ENCODE results near the gene RUNX2. TPM values are rescaled to one million over a fixed set of nuclear protein-coding genes. Genes with fewer than 3 reads are reported as not detected.

The RUNX2 gene
- total and polyA plus RNA-seq, 2 of the 8 experiments (the other 6 are each of a cell fraction or from before 2014, with no cell fraction given), result 0.26 to 1.2 TPM

GRCh38 chr6:45557454-45557853 lies 229.3 kb downstream of the RUNX2 start:
- no peak overlapping the region for H3K14ac ChIP-seq (ENCODE audit: insufficient read length)
- H4K5ac ChIP-seq (ENCODE audit: insufficient read length, low read depth, low read length), result no peak overlapping the region
- TF ChIP-seq BCL11A (IDR thresholded peaks at IDR 0.05; ENCODE audit: low read depth in 2 of 2, low read length in 2 of 2) (no peak), TAF1 (IDR thresholded peaks at IDR 0.05; ENCODE audit: low read depth, low read length) (no peak), JUND (IDR thresholded peaks at IDR 0.05; ENCODE audit: low read length) (no peak)
- no peaks in the 10 kb centered on the region for H3K9me3 ChIP-seq (ENCODE audit: insufficient read depth in 2 of 2, low read depth in 1 of 2, low read length in 1 of 2)
- no peak overlapping the region for H2BK12ac ChIP-seq (ENCODE audit: low read depth, low read length)
- H2AFZ ChIP-seq (ENCODE audit: low read length), result no peak overlapping the region
- H3K23me2 ChIP-seq (ENCODE audit: low read depth, low read length), result peaks cover 6% of the 10 kb centered on the region; the same call in 1 of the 2 replicates
- no peak overlapping the region for H2AK5ac ChIP-seq (ENCODE audit: low read depth, low read length)
- no peak overlapping the region for H2BK20ac ChIP-seq (ENCODE audit: low read length)
- no peaks in the 10 kb centered on the region for H3K4me1 ChIP-seq (replicated peaks in 1 of 4; ENCODE audit: control insufficient read depth in 3 of 4, insufficient read depth in 4 of 4, low read length in 3 of 4)
- no peak overlapping the region for H3K4me2 ChIP-seq (ENCODE audit: insufficient read depth in 1 of 2, low read depth in 2 of 2, low read length in 2 of 2)
- ChIA-PET CTCF (ENCODE audit: partially characterized antibody) (interaction anchor here (1.2 to 1.9 kb wide), 2 partner anchors 21 to 57 kb away, joined by 3 to 5 read pairs; no protein-coding TSS in a partner anchor), POLR2A (ENCODE audit: partially characterized antibody) (no interaction called here)
- peaks cover 0 to 4% of the 10 kb centered on the region in 2 experiments for H4K20me1 ChIP-seq (replicated peaks in 1 of 2; ENCODE audit: control insufficient read depth in 1 of 2, insufficient read depth in 2 of 2, low read length in 2 of 2)
- H3K18ac ChIP-seq (ENCODE audit: extremely low read depth, low read length), result no peak overlapping the region
- H3K9ac ChIP-seq (replicated peaks in 1 of 4; ENCODE audit: extremely low read depth in 1 of 4, low read depth in 3 of 4, low read length in 3 of 4), result no peak overlapping the region
- H3K23ac ChIP-seq (ENCODE audit: insufficient read length), result no peak overlapping the region
- H3K56ac ChIP-seq (replicated peaks; ENCODE audit: insufficient read length, low read depth, low read length), result no peak overlapping the region
- 87% methylated on average over 2 of the region's 2 CpGs; no CpG with 5 or more reads in 1 of the 2 experiments for WGBS, 2 experiments (ENCODE audit: extremely low coverage in 1 of 2, insufficient coverage in 1 of 2, insufficient read length in 1 of 2, insufficient replicate concordance in 2 of 2, low coverage in 1 of 2, low lambda C conversion rate in 2 of 2, missing lambda C conversion rate in 1 of 2)
- no peaks in the 10 kb centered on the region for H3K79me2 ChIP-seq (ENCODE audit: control insufficient read depth in 1 of 2, insufficient read depth in 2 of 2, low read length in 2 of 2)
- H3K36me3 ChIP-seq (ENCODE audit: control insufficient read depth in 2 of 4, insufficient read depth in 4 of 4, low read length in 3 of 4), result no peaks in the 10 kb centered on the region
- no peak for FAIRE-seq
- H4K8ac ChIP-seq (ENCODE audit: extremely low read depth, insufficient read depth, low read length), result no peak overlapping the region
- H3K4me3 ChIP-seq (ENCODE audit: extremely low read depth in 1 of 4, insufficient read depth in 2 of 4, low read depth in 3 of 4, low read length in 4 of 4), result no peak overlapping the region
- no peak overlapping the region for H2BK120ac ChIP-seq (replicated peaks; ENCODE audit: low read depth, low read length)
- DNase-seq (ENCODE audit: low read depth in 1 of 2, low spot score in 2 of 2), result no peak
- H2BK15ac ChIP-seq (ENCODE audit: low read length), result no peak overlapping the region
- peaks cover 0 to 1% (median 0%) of the 10 kb centered on the region in 4 experiments; a peak in 1 of 7 replicates for H3K27me3 ChIP-seq (replicated peaks in 1 of 4; ENCODE audit: control insufficient read depth in 3 of 4, extremely low read depth in 1 of 4, insufficient read depth in 3 of 4, low read length in 3 of 4)
- no peak overlapping the region for H3K27ac ChIP-seq (ENCODE audit: low read depth, low read length)
- H3K4ac ChIP-seq (replicated peaks; ENCODE audit: insufficient read length, low read depth, low read length), result no peak overlapping the region
- no peak overlapping the region for H4K91ac ChIP-seq (replicated peaks; ENCODE audit: insufficient read length, low read length)
- H3K79me1 ChIP-seq (ENCODE audit: low read depth, low read length), result no peaks in the 10 kb centered on the region
- H2BK5ac ChIP-seq (ENCODE audit: low read depth, low read length), result no peak overlapping the region

Measured in H1 (cell line).